Transverse colon (tissue), 4 donors: Measurements from ENCODE around the gene STX8. TPM values are rescaled to one million over a fixed set of nuclear protein-coding genes. Genes with fewer than 3 reads are reported as not detected.

ENCODE experiments used
- DNase-seq: peaks from one replicate; pipeline ENCODE4 v3.0.0-alpha.2; 2019
- H3K27ac ChIP-seq, 4 donors: fragments of 200-600 bp; sonication (generic); 2 replicates each; pipeline ENCODE4 v1.5.1; 2016 to 2018; ENCODE audit warnings: inconsistent platforms in 4 of 4
- H3K27me3 ChIP-seq: fragments of 200-600 bp; sonication (generic); 2 replicates; pipeline ENCODE4 v1.5.1; 2017; ENCODE audit warnings: inconsistent platforms
- H3K36me3 ChIP-seq, 4 donors: fragments of 200-600 bp; sonication (generic); 2 replicates each; pipeline ENCODE4 v1.5.1; 2017 to 2019; ENCODE audit warnings: inconsistent platforms in 4 of 4
- H3K4me1 ChIP-seq, 4 donors: fragments of 200-600 bp; sonication (generic); 2 replicates each; pipeline ENCODE4 v1.5.1; 2017 to 2020; ENCODE audit warnings: inconsistent platforms in 4 of 4
- H3K4me3 ChIP-seq, 4 donors: fragments of 200-600 bp; sonication (generic); 1 replicate in 1 of 4; 2 replicates in 3 of 4; pipeline versions ENCODE4 v1.5.1 to v1.6.1; 2017 to 2019; ENCODE audit warnings: inconsistent platforms in 4 of 4
- H3K9me3 ChIP-seq, 2 donors: fragments of 200-600 bp; sonication (generic); 2 replicates each; pipeline ENCODE4 v1.5.1; 2017 to 2019; ENCODE audit warnings: inconsistent platforms in 2 of 2
- CTCF ChIP-seq, 5 experiments: fragments of 200-600 bp in 3 of 5; fragments of 450-650 bp in 2 of 5; sonication (generic) in 3 of 5; IDR thresholded peaks; 1 replicate in 2 of 5; 2 replicates in 3 of 5; pipeline ENCODE4 v1.5.1; 2016 to 2017; ENCODE audit warnings: antibody characterized with exemption in 5 of 5, inconsistent platforms in 3 of 5, mild to moderate bottlenecking in 2 of 5, moderate library complexity in 1 of 5
- EP300 ChIP-seq: sonication (generic); formaldehyde crosslinking; IDR thresholded peaks from one replicate; pipeline ENCODE4 v1.6.1; 2017; ENCODE audit warnings: antibody characterized with exemption, low read depth
- POLR2A ChIP-seq: fragments of 450-650 bp; IDR thresholded peaks from one replicate; pipeline ENCODE4 v1.6.1; 2016; ENCODE audit warnings: antibody characterized with exemption, mild to moderate bottlenecking, moderate library complexity
- POLR2AphosphoS5 ChIP-seq, 3 donors: sonication (generic); formaldehyde crosslinking; IDR thresholded peaks; one replicate each; pipeline ENCODE4 v1.6.1; 2016; ENCODE audit warnings: antibody characterized with exemption in 3 of 3
- WGBS, 2 donors: methylation state at CpG; one replicate each; pipeline ENCODE4 v1.1.5; 2018; ENCODE audit warnings: low coverage in 1 of 2; 5-methylcytosine and 5-hydroxymethylcytosine counted together
- in situ Hi-C, 4 donors: fragments of 200-750 bp; cut with MboI; loops; one replicate each; pipeline versions ENCODE4 v1.15.0 to v1.15.1; 2017; ENCODE audit warnings: low sequenced_read_pairs in 3 of 4, low pct_ligation_motif_present in 1 of 4, low pct_unique_long_range_greater_than_20kb in 1 of 4
- intact Hi-C: fragments of 100-400 bp; cut with DNase I; formaldehyde crosslinking; loops from one replicate; pipeline ENCODE4 v1.15.1; 2023; ENCODE audit warnings: low total_unique reads
- total RNA-seq, 4 donors: library from RNA; depleted of rRNA; stranded (reverse); fragments of >200 nt; gene quantifications; one replicate each; pipeline ENCODE4 v1.1.0, GENCODE V29; 2016

The STX8 gene
- total RNA-seq, 4 donors from 2014 or later: 18.0 to 53.8 (median 38.3) TPM

- in situ Hi-C loops (no loop called here), intact Hi-C loops (no loop called here)
- TF ChIP-seq POLR2A: no peak
- no peak for TF ChIP-seq CTCF (IDR thresholded peaks at IDR 0.05)
- TF ChIP-seq EP300: no peak
- no peak for TF ChIP-seq POLR2AphosphoS5 (IDR thresholded peaks at IDR 0.05)
- Histone ChIP-seq H3K9me3 (no peaks in the 10 kb centered on the region), H3K27me3 (no peaks in the 10 kb centered on the region), H3K27ac (no peak overlapping the region), H3K4me1 (no peaks in the 10 kb centered on the region), H3K36me3 (no peaks in the 10 kb centered on the region), H3K4me3 (no peak overlapping the region)
- DNase-seq: no peak
- 90 to 96% methylated on average over 1 to 3 of the region's 3 CpGs for WGBS, 2 donors
Measured at GRCh38 chr17:9478889-9479288, 96.7 kb downstream of the STX8 start.

- no peak for DNase-seq
- H3K9me3 ChIP-seq: no peaks in the 10 kb centered on the region
- peaks cover 0 to 4% (median 0%) of the 10 kb centered on the region in 4 donors for H3K4me1 ChIP-seq
- no peak overlapping the region for H3K27ac ChIP-seq
- 96 to 100% methylated on average over 2 to 4 of the region's 4 CpGs for WGBS, 2 donors
- no peaks in the 10 kb centered on the region for H3K36me3 ChIP-seq
- no peak overlapping the region for H3K4me3 ChIP-seq
- in situ Hi-C loops: no loop called here
- no peak for TF ChIP-seq POLR2AphosphoS5 (IDR thresholded peaks at IDR 0.05)
- no peak for TF ChIP-seq CTCF (IDR thresholded peaks at IDR 0.05)
- no peak for TF ChIP-seq EP300
- no peak for TF ChIP-seq POLR2A
- H3K27me3 ChIP-seq: no peaks in the 10 kb centered on the region
- intact Hi-C loops: no loop called here
Measured at GRCh38 chr17:9475101-9475658, 100.4 kb downstream of the STX8 start.

- TF ChIP-seq CTCF (IDR thresholded peaks at IDR 0.05): no peak
- no peak for TF ChIP-seq EP300
- no peak for TF ChIP-seq POLR2AphosphoS5 (IDR thresholded peaks at IDR 0.05)
- TF ChIP-seq POLR2A: no peak
- Histone ChIP-seq H3K36me3 (no peaks in the 10 kb centered on the region), H3K27me3 (no peaks in the 10 kb centered on the region), H3K4me1 (peaks cover 0 to 10% (median 0%) of the 10 kb centered on the region in 4 donors), H3K4me3 (no peak overlapping the region), H3K9me3 (no peaks in the 10 kb centered on the region), H3K27ac (no peak overlapping the region)
- intact Hi-C loops (no loop called here), in situ Hi-C loops (no loop called here)
- 63 to 89% methylated on average over 1 to 4 of the region's 4 CpGs for WGBS, 2 donors
- DNase-seq: no peak
Measured at GRCh38 chr17:9473711-9474110, 101.9 kb downstream of the STX8 start.

- no peaks in the 10 kb centered on the region for H3K36me3 ChIP-seq
- no peak overlapping the region for H3K4me3 ChIP-seq
- intact Hi-C loops (no loop called here), in situ Hi-C loops (no loop called here)
- TF ChIP-seq CTCF (IDR thresholded peaks at IDR 0.05): no peak
- TF ChIP-seq POLR2AphosphoS5 (IDR thresholded peaks at IDR 0.05): no peak
- no peak for TF ChIP-seq EP300
- TF ChIP-seq POLR2A: no peak
- 90% methylated on average over 3 of the region's 3 CpGs; no CpG with 5 or more reads in 1 of the 2 donors for WGBS, 2 donors
- DNase-seq: peak; percentile 10
- H3K27me3 ChIP-seq: no peaks in the 10 kb centered on the region
- H3K27ac ChIP-seq: no peak overlapping the region
- H3K4me1 ChIP-seq: peaks cover 0 to 10% (median 0%) of the 10 kb centered on the region in 4 donors
- no peaks in the 10 kb centered on the region for H3K9me3 ChIP-seq
Measured at GRCh38 chr17:9472541-9472940, 103.1 kb downstream of the STX8 start.
